ENCODE results near the gene CLDN24.

Gene CLDN24

GRCh38 chr4:183342541-183343533 lies 20.6 kb upstream of the CLDN24 start:
- TF ChIP-seq SIN3A (IDR thresholded peaks at IDR 0.05; ENCODE audit: borderline replicate concordance, insufficient read depth, low read length) (no peak), FOXP2 (optimal IDR thresholded peaks at IDR 0.05; ENCODE audit: borderline replicate concordance, extremely low read depth, extremely low read length, insufficient read depth) (no peak), TAF1 (IDR thresholded peaks at IDR 0.05; ENCODE audit: borderline replicate concordance, insufficient read depth, low read length) (no peak)
- TF ChIP-seq, protein P1, sequence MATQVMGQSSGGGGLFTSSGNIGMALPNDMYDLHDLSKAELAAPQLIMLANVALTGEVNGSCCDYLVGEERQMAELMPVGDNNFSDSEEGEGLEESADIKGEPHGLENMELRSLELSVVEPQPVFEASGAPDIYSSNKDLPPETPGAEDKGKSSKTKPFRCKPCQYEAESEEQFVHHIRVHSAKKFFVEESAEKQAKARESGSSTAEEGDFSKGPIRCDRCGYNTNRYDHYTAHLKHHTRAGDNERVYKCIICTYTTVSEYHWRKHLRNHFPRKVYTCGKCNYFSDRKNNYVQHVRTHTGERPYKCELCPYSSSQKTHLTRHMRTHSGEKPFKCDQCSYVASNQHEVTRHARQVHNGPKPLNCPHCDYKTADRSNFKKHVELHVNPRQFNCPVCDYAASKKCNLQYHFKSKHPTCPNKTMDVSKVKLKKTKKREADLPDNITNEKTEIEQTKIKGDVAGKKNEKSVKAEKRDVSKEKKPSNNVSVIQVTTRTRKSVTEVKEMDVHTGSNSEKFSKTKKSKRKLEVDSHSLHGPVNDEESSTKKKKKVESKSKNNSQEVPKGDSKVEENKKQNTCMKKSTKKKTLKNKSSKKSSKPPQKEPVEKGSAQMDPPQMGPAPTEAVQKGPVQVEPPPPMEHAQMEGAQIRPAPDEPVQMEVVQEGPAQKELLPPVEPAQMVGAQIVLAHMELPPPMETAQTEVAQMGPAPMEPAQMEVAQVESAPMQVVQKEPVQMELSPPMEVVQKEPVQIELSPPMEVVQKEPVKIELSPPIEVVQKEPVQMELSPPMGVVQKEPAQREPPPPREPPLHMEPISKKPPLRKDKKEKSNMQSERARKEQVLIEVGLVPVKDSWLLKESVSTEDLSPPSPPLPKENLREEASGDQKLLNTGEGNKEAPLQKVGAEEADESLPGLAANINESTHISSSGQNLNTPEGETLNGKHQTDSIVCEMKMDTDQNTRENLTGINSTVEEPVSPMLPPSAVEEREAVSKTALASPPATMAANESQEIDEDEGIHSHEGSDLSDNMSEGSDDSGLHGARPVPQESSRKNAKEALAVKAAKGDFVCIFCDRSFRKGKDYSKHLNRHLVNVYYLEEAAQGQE (IDR thresholded peaks at IDR 0.05; ENCODE audit: insufficient read depth in 1 of 2, low read depth in 2 of 2, low read length in 2 of 2) = no peak

DNA sequence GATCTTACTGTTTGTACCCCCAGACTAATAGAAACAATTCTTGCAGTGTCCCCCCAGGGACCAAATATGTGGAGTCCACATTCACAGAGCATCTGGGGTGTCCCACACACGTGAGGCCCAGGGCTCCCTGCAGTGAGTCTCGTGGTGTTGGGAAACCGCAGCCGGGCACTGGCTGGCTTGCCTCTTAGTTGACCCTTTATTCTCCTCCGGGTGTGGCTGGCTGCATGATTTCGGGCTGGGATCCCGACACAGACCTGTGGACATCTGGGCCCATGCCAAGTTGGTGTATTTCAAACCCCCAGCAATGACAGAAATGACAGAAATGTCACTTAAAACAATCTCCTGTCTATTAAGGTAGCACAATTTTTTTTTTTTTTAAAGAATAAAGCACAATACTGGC lies 15.6 kb upstream of the CLDN24 start:
- TF ChIP-seq, protein P1 (IDR thresholded peaks at IDR 0.05; ENCODE audit: insufficient read depth in 1 of 2, low read depth in 2 of 2, low read length in 2 of 2) = no peak

GRCh38 chr4:183337349-183337748 lies 15.1 kb upstream of the CLDN24 start:
- TF ChIP-seq FOXP2 (optimal IDR thresholded peaks at IDR 0.05; ENCODE audit: borderline replicate concordance, extremely low read depth, extremely low read length, insufficient read depth) (no peak), POLR2AphosphoS5 (IDR thresholded peaks at IDR 0.05; ENCODE audit: low read depth, low read length) (no peak), SIN3A (IDR thresholded peaks at IDR 0.05; ENCODE audit: borderline replicate concordance, insufficient read depth, low read length) (no peak), TAF1 (IDR thresholded peaks at IDR 0.05; ENCODE audit: borderline replicate concordance, insufficient read depth, low read length) (no peak)
- TF ChIP-seq, protein P1 (IDR thresholded peaks at IDR 0.05; ENCODE audit: insufficient read depth in 1 of 2, low read depth in 2 of 2, low read length in 2 of 2) = no peak

- TF ChIP-seq POLR2AphosphoS5 (IDR thresholded peaks at IDR 0.05; ENCODE audit: low read depth, low read length) = no peak
- TF ChIP-seq TAF1 (IDR thresholded peaks at IDR 0.05; ENCODE audit: borderline replicate concordance, insufficient read depth, low read length) = no peak
- TF ChIP-seq SIN3A (IDR thresholded peaks at IDR 0.05; ENCODE audit: borderline replicate concordance, insufficient read depth, low read length) = 0 out of 2 replicates have a peak, but pooled peaks have one; percentile 29
- TF ChIP-seq FOXP2 (optimal IDR thresholded peaks at IDR 0.05; ENCODE audit: borderline replicate concordance, extremely low read depth, extremely low read length, insufficient read depth) = no peak
- TF ChIP-seq, protein P1 (IDR thresholded peaks at IDR 0.05; ENCODE audit: insufficient read depth in 1 of 2, low read depth in 2 of 2, low read length in 2 of 2) = peak in 1 of 2 experiments; percentile 42; a peak in 1 of 4 replicates
Measured at GRCh38 chr4:183335369-183335940, 13.2 kb upstream of the CLDN24 start.
